GM10266 (cell line): Measurements from ENCODE around the gene C11orf24.

Experiments
- DNase-seq: peaks from one replicate; pipeline ENCODE4 v3.0.0; 2012; ENCODE audit errors: extremely low spot score
- TF ChIP-seq, protein P1 (sequence below): IDR thresholded peaks from 2 replicates; pipeline ENCODE4 v1.5.1; 2012; ENCODE audit warnings: mild to moderate bottlenecking, low read depth; ENCODE audit not compliant: control insufficient read depth, insufficient read depth; ENCODE audit errors: missing control alignments

Gene C11orf24

DNA sequence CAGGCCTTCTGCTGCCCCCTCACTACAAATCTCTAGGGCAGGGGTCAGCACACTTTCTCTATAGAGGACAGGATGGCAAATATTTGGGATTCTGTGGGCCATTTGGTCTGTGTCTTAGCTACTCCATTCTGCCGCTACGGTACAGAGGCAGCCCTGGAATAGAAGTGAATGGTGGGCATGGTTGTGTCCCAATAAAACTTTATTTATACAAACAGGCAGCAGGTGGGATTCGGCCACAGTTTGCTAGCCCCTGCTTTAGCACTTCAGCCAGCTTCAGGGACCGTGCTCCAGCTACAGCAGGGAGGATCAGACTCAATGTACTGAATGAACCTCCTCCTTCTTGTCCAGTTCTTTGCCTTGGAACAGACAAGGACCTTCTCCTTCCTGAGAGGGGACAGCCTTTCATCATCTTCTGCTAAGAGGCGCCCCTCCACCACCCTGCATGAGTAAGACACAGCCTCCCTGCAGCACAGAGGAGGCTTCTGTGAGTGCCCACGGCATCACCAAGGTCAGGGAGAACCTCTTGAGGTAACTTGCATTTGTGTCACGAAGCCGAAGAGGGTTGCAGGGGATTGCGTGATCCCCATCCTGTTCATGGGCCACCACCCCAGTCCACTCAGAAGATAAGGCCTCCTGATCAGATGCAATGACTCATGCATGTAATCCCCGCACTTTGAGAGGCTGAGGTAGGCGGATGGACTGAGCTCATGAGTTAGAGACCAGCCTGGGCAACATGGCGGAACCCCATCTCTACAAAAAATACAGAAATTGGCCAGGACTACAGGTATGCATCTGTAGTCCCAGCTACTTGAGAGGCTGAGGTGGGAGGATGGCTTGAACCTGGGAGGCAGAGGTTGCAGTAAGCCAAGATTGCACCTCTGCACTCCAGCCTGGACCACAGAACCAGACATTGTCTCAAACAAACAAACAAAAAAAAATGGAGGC, 4.6 kb downstream of the C11orf24 start:
- TF ChIP-seq, protein P1, sequence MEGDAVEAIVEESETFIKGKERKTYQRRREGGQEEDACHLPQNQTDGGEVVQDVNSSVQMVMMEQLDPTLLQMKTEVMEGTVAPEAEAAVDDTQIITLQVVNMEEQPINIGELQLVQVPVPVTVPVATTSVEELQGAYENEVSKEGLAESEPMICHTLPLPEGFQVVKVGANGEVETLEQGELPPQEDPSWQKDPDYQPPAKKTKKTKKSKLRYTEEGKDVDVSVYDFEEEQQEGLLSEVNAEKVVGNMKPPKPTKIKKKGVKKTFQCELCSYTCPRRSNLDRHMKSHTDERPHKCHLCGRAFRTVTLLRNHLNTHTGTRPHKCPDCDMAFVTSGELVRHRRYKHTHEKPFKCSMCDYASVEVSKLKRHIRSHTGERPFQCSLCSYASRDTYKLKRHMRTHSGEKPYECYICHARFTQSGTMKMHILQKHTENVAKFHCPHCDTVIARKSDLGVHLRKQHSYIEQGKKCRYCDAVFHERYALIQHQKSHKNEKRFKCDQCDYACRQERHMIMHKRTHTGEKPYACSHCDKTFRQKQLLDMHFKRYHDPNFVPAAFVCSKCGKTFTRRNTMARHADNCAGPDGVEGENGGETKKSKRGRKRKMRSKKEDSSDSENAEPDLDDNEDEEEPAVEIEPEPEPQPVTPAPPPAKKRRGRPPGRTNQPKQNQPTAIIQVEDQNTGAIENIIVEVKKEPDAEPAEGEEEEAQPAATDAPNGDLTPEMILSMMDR: no peak

DNA sequence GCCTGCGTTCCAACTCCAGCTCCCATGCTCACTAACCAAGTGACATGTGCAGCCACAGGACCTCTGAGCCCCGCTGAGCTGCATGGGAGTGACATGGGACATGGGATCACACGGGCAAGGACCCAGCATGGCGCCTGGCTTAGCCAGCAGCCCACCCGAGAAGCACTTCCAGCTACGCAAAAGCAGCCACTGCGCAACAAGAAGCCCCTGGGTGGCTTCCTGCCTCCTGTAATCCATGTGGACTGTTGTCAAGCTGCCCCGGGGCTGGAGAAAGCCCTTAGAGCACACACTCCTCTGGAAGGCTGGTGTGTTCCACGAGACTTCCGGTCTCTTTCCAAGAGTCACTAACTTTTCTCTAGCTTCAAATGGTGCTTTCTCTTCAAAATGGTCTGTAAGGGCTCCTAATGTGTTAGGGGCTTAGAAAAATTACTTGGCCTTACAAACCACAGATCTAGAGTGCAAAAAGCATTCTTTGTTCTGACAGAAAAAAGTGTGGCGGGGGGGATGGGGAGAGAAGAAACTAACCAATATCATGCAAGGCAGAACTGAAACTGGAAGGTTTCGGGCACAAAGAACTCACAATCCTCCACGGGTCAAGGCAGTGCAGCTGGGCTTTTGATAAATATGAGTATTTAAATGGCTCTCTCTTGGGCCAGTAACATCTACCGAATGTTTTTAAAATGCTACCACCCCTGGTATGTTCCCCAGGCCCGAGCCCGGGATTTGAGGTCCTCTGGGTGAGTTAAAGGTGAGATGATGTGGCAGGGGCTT, 5.5 kb downstream of the C11orf24 start:
- TF ChIP-seq, protein P1: no peak
- DNase-seq: peak; percentile 78

More for the DNA sequence above, 4.6 kb downstream of the C11orf24 start:
- DNase-seq: no peak

DNA sequence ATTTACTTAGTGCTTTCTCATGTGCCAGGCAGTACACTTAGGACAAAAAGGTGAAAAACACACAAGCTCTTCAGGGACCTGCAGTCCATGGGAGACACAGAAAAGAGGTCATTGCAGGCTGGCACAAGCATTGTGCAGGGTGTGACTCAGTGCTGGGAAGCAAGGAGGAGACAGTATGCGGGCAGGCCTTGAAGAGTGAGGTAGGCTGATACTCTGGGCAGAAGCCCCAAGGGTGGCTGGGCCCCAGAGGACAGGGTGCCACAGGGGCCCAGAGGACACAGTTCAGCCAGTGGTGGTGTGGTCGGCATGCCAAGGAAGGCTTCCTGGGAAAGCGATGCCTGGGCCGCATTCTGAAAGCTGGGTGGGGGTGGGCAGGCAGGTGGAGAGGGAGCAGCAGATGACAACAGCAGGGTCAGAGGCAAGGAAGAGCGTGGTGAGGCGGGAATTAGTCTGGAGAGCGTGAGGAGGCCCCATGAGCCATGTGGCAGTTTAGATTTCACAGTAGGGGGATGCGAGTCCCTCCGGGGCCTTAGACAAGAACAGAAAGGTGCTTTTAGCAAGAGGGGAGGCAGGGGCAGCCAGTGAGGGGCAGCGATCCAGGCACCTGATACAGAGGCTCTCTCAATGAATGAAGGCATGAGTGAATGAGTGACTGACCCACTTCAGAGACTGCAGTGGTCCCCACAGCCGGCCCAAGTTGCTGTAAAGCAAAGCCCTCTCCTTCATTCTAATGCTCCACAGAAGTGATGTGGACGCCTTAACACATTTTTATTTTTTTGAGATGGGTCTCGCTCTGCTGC, 6.8 kb downstream of the C11orf24 start:
- DNase-seq: no peak
- TF ChIP-seq, protein P1: no peak

DNA sequence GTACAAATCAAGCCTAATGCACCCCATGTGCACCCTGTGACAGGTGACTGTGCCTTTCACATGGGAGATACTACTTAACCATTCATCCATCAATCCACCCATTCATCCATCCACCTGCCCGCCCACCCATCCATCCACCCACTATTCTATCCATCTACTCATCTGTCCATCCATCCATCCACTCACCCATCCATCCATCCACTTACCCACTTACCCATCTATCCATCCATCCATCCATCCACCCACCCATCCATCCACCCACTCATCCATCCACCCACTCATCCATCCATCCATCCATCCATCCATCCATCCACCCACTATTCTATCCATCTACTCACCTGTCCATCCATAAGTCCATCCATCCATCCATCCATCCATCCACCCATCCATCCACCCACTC, 7.5 kb downstream of the C11orf24 start:
- no peak for DNase-seq
- TF ChIP-seq, protein P1: no peak

DNA sequence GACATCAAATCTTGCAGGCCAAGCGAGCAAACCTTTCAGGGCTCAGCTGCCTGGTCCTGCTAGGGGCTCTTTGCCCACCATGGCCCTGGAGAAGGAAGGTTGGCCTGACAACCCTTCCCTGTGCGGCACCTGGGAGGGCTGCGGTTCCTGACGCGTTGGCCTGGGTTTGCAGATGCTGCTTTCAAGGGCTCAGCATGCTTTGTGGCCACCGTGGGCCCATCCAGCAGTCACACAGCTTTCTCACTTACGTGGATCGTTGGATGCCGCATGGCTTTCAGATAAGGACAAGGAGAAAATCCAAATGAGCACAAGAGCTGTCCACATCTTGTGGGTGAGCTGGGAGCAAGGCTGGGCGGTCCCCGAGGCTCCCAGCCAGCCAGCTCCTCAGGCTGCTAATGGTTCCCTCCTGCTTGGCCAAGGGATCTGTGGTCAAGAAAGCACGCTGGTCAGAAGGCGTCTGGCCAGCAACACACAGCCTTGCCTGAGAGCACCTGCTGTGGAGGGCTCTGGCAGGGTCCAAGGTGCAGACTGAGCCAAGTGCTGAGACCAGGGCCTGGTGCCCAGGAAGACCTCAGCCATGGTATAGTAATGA, 8.2 kb downstream of the C11orf24 start:
- TF ChIP-seq, protein P1: no peak
- DNase-seq: no peak

DNA sequence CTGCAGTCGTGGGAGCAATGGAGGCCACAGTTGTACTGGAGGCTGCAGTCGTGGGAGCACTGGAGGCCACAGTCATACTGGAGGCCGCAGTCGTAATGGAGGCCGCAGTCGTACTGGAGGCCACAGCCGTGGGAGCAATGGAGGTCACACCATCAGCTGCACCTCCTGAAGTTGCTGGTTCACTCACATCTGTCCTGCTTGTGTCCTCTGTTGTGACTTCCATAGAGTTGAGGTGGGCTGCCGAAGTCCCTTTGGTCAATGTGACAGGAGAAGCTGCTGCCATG, 9.3 kb downstream of the C11orf24 start:
- TF ChIP-seq, protein P1: no peak
- no peak for DNase-seq
